Thoracic aorta (tissue), 2 donors: ENCODE data around the gene SPOCK1. TPM values are rescaled to one million over a fixed set of nuclear protein-coding genes. Genes with fewer than 3 reads are reported as not detected.

Source experiments
- ATAC-seq: fragments of 150-250 bp; one replicate; pipeline ENCODE4 v1.8.0; 2017; ENCODE audit warnings: low read depth; ENCODE audit not compliant: insufficient number of reproducible peaks, low FRiP score
- DNase-seq: peaks from one replicate; pipeline ENCODE4 v3.0.0-alpha.2; 2020; ENCODE audit warnings: low spot score
- H3K27ac ChIP-seq, 2 donors: fragments of 200-600 bp; sonication (generic); 1 replicate in 1 of 2; 2 replicates in 1 of 2; pipeline ENCODE4 v1.5.1; 2016; ENCODE audit warnings: mild to moderate bottlenecking in 2 of 2, moderate library complexity in 2 of 2
- H3K27me3 ChIP-seq: fragments of 200-600 bp; sonication (generic); replicated peaks from 2 replicates; pipeline ENCODE4 v1.6.0; 2016; ENCODE audit warnings: mild to moderate bottlenecking; ENCODE audit not compliant: insufficient read depth
- H3K36me3 ChIP-seq: fragments of 200-600 bp; sonication (generic); one replicate; pipeline ENCODE4 v1.5.1; 2016
- H3K4me1 ChIP-seq, 2 donors: fragments of 200-600 bp; sonication (generic); 1 replicate in 1 of 2; 2 replicates in 1 of 2; pipeline versions ENCODE4 v1.5.1 to v1.6.0; 2016; ENCODE audit warnings: low read depth in 2 of 2, mild to moderate bottlenecking in 1 of 2; ENCODE audit not compliant: control insufficient read depth in 1 of 2
- H3K4me3 ChIP-seq: fragments of 200-600 bp; sonication (generic); 2 replicates; pipeline ENCODE4 v1.5.1; 2016; ENCODE audit warnings: mild to moderate bottlenecking
- H3K9me3 ChIP-seq: fragments of 200-600 bp; sonication (generic); 2 replicates; pipeline ENCODE4 v1.5.1; 2016
- CTCF ChIP-seq: fragments of 200-600 bp; sonication (generic); IDR thresholded peaks from one replicate; pipeline ENCODE4 v1.5.1; 2019; ENCODE audit warnings: antibody characterized with exemption
- total RNA-seq, 2 donors: library from RNA; depleted of rRNA; stranded (reverse); fragments of >200 nt; gene quantifications; one replicate each; pipeline versions ENCODE4 v1.1.0 to v1.2.3, GENCODE V29; 2016

Gene SPOCK1
- total RNA-seq, 2 donors from 2014 or later, result 25.2 to 43.2 TPM

GRCh38 chr5:137279521-137280231 lies 219.4 kb downstream of the SPOCK1 start:
- Histone ChIP-seq H3K9me3 (no peaks in the 10 kb centered on the region), H3K4me3 (no peak overlapping the region), H3K27me3 (no peaks in the 10 kb centered on the region), H3K4me1 (no peaks in the 10 kb centered on the region), H3K36me3 (no peaks in the 10 kb centered on the region), H3K27ac (no peak overlapping the region)
- no peak for ATAC-seq
- TF ChIP-seq CTCF, result no peak
- DNase-seq, result no peak

DNA sequence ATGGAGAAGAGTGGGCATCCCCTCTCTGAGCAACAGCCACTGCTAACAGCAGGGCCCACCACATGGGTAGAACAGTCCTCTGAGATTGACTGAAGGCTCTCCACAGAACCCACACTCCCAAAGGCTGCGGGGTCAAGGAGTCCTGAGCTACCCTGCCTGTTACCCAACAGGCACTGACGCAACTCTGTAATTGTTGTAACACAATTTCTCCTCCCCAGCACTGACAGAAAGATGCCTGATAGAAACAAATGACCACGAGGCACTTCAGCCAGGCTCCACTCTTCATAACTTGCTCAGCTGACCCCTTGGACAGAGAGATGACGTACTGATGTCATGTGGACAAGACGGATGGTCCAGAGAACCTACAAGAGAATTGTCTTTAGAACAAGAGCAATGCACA lies 220.7 kb downstream of the SPOCK1 start:
- H3K4me3 ChIP-seq, result no peak overlapping the region
- no peak for ATAC-seq
- no peak for DNase-seq
- TF ChIP-seq CTCF, result no peak
- H3K36me3 ChIP-seq, result no peaks in the 10 kb centered on the region
- H3K27me3 ChIP-seq, result no peaks in the 10 kb centered on the region
- no peaks in the 10 kb centered on the region for H3K4me1 ChIP-seq
- H3K9me3 ChIP-seq, result no peaks in the 10 kb centered on the region
- H3K27ac ChIP-seq, result no peak overlapping the region

- no peak for TF ChIP-seq CTCF
- no peaks in the 10 kb centered on the region for H3K9me3 ChIP-seq
- ATAC-seq, result no peak
Observed at GRCh38 chr5:137275083-137275482, 224.0 kb downstream of the SPOCK1 start.

GRCh38 chr5:137273511-137273910 lies 225.6 kb downstream of the SPOCK1 start:
- Histone ChIP-seq H3K27ac (no peak overlapping the region), H3K4me1 (peaks cover 0 to 7% of the 10 kb centered on the region in 2 donors), H3K36me3 (no peaks in the 10 kb centered on the region), H3K27me3 (no peaks in the 10 kb centered on the region), H3K9me3 (no peaks in the 10 kb centered on the region), H3K4me3 (no peak overlapping the region)
- TF ChIP-seq CTCF, result no peak
- DNase-seq (no peak), ATAC-seq (no peak)

More at GRCh38 chr5:137275083-137275482, 224.0 kb downstream of the SPOCK1 start:
- Histone ChIP-seq H3K27me3 (no peaks in the 10 kb centered on the region), H3K27ac (no peak overlapping the region), H3K4me3 (no peak overlapping the region), H3K4me1 (no peaks in the 10 kb centered on the region), H3K36me3 (no peaks in the 10 kb centered on the region)
- DNase-seq, result no peak

DNA sequence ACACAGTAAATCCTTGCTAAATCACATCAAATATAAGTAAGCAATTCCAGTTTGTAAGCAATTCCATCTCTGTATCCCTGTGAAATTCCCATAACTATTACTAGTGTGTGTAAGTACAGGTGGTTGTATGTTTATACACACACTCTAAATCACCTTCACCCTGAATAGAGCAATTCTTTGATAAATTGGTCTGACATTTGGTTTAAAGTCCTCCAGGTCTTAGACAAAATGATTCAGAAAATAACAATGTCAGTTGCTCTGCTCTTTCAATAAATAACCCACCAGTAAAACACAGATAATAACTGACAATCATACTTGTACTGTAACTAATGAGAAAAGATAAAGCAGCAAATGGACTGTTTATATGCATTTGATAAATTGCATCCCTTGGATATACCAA lies 226.3 kb downstream of the SPOCK1 start:
- no peak overlapping the region for H3K4me3 ChIP-seq
- TF ChIP-seq CTCF, result no peak
- DNase-seq (no peak), ATAC-seq (no peak)
- H3K27ac ChIP-seq, result no peak overlapping the region
- H3K36me3 ChIP-seq, result no peaks in the 10 kb centered on the region
- no peaks in the 10 kb centered on the region for H3K27me3 ChIP-seq
- H3K4me1 ChIP-seq, result peaks cover 0 to 14% of the 10 kb centered on the region in 2 donors
- H3K9me3 ChIP-seq, result no peaks in the 10 kb centered on the region
